ENCODE results near the gene CFAP46.
"Not testable (repeated sequence)": the region's sequence is repeated elsewhere in the genome, so short reads cannot be mapped to it uniquely, and the experiment has no call there.

CFAP46 gene

DNA sequence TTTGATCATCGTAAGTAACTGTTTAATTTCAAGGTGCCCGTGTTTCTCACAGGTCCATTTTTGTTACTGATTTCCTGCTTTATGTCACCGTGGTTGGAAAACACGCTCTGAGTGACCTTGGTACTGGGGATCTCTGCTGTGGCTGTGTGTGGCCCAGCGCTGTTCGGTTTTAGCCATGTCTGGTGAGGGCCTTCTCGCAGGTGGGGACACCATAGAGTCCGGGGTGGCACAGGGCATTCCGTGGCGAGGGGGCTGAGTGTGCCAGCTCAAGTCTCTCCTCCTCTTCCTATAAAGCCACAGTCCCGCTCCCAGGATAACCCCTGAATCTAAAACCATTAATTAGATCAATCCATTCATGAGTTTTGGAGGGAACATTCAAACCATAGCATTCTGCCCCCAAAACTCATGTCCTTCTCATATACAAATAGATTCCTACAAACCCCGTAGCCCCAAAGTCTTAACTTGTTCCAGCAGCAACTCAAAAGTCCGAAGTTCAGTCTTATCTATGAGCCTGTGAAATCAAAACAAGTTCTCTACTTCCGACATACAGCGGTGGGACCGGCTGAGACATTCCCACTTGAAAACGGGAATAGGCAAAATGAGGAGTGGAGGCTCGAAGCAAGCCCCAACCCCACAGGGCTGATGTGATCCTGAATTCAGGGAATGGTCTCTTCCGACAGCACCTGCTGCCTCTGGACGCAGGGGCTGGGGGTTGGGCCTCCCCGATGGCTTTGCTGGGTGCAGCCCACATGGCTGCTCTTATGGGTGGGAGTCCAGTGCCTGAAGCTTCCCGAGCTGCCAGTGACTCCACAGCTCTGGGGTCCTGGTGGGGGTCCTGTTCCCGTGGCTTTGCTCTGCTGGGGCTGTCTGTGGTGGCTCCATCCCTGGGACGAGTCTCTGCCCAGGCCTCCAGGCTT lies 101.4 kb downstream of the CFAP46 start:
- DNase-seq = no peak

DNA sequence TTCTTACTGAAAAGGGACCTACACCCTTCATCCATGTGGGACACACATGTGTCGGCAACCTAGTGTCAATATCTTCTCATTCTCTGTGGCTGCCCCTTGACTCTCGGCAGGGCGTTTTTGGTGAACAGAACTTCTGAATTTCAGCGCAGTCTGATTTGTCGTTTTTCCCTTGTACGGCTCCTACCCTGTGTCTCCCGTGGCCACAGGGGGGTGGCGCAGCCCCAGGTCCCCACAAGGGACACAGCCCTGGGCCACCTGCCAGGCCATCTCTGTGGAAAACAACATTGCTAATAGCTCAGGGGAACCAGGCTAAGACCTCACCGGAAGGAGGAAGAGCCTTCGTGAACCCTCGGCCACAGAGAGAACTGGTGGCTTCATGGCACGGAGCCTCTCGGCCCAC lies 103.3 kb downstream of the CFAP46 start:
- no peak for DNase-seq

DNA sequence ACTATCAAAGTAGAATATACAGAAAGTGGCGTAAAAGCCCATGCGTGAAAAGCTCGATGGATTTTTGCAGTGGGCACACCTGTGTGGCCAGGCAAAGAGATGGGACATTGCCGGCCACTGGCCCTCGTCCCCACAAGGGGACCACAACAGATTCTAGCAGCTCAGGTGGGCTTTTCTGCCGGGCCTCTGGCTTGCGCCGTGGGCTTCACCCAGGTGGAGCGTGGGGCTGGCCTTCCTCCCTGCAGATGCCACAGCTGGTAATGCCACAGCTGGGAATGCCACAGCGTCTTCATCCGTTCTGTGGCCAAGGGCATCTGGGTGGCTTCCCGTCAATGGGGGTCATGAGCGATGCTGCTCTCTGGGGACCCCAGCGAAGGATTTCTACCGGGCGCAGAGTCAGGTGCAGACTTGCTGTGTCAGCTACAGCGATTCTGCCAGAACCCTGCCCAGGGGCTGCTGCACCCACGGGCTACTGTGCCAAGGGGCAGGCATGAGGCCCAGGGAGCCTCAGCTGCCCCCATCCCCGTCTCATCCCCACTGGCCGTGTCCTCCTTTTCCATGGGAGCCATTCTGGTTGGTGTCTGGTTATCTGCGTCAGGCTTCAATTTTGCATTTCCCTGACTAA lies 103.9 kb downstream of the CFAP46 start:
- no peak for DNase-seq

DNA sequence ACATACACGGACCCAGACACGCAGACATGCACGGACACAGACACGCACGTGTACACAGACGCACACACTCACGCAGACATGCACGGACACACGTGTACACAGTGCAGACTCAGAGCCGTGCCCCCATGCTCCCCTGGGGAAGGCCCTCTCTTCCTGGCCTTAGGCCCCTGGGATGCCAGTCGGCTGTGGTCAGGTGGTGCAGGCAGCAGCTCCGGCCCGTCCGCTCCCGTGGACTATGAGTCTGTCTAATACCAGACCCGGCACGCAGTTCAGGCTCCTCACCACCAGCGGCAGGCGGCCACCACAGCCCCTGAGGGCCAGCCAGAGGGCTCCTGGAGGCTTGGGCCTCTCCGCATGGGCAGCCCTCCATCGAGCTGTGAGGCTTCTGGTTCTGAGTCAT lies 104.5 kb downstream of the CFAP46 start:
- DNase-seq = no peak

DNA sequence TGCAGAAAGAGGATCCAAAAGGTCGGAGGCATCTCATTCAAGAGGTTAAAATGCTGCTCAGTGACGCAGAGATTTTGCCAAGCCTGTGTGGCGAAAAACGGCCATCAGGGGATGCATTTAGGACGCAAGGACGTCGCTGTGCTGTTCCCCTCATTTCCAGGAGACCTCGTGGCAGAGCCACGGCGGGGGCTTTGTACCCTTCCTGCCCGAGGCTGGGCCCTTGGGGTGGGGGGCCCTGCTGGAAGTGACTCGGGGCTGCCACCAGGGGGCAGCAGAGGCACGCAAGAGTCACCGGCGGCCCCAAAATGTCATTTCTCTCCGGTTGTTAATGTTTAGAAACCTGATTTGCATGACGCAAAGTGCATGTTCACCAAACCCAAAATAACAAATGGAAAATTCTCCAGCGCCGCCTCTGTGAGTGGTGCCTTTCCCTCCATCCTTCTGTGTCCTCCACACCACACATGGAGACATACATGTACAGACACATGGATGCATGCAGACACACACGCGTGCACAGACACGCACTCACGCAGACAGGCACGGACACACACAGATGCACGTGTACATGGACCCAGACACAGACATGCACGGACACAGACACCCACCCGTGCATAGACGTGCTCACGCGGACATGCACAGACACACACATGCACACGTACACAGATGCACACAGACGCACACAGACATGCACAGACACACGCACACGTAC lies 105.4 kb downstream of the CFAP46 start:
- peak; percentile 3 to 34 for DNase-seq

DNA sequence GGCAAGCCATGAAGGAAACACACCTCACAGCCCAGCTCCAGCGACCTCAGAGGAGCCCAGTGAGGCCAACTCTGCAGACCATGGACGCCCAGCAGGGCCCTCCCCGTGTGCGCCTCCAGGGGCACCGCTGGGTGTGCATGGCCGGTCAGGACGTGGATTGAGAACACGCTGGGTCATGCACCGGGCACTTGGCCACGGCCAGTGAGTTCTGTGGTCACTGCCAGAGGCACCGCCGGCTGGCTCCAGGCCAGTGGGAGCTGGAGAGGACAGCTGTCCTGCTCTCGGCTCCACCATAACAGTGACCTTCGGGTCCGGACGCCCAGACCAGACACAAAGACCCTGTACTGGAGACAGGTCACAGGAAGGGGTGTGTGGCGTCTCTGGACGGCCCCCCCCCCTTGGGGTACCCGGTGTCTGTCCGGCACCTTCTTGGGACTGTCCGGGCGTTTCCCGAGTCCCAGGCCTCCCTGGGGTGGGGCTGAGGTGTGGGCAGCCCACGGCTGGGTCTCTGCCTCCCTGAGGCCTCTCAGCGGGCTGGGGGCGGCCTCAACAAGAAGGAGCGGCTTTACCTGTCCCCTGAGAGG lies 106.0 kb downstream of the CFAP46 start:
- no peak for DNase-seq

DNA sequence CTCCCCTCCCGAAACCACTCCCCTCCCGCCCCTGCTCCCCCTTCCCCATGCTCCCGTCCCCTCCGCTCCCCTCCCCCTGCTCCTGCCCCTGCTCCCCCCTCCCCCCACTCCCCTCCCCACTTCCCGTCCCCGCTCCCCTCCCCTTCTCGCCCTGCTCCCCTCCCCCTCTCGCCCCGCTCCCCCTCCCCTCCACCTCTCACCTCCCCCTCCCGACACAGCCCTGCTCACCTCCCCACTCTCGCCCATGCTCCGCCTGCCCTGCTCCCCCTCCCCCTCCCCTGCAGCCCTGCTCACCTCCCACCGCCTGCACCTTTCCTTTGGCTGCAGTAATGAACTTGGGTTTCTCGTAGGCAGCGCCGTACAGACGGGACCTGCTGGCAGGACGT lies 106.5 kb downstream of the CFAP46 start:
- no peak for DNase-seq

DNA sequence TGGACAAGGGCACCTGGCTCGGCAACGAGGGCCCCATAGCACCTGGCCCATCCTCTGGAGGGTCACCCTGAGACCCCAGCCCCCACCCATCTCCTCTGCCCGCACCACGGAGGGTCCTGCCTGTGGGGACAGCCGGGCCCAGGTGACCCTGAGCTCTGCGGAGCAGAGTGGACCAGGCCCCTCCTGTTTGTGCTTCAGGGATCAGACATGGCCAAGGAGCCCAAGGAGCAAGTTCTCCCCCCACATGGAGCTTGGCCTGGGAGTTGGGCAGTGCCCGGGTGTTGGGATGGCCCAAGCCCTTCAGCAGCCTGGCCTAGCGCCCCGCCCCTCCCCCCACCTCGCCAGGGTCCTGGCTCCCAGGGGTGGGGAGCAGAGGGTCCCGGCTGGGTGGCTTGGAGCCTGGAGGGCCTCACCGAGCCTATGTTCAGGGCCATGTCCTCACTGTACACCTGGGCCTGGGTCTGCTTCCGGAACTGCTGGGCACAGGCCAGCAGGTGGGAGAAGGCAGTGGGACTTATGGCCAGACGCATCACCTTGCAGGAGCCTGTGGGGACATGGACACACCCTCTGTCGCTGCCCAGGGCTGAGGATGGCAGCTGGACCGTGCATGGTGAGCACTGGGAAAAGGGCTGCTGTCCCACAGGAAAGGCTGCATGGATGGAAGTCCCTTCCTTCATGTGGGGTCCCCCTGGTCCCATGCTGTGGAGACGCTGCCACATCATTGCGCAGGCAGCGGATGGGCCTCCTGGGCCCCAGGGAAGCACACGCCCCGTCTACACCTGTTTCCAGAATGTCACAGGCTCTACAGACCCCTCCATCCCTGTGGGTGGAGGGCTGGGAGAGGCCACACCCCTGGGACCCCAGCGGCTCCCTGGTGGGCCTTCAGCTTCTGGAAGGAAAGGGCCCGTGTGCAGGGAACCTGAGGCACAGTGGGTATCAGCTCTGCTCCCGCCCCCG lies 107.2 kb downstream of the CFAP46 start:
- DNase-seq = no peak

DNA sequence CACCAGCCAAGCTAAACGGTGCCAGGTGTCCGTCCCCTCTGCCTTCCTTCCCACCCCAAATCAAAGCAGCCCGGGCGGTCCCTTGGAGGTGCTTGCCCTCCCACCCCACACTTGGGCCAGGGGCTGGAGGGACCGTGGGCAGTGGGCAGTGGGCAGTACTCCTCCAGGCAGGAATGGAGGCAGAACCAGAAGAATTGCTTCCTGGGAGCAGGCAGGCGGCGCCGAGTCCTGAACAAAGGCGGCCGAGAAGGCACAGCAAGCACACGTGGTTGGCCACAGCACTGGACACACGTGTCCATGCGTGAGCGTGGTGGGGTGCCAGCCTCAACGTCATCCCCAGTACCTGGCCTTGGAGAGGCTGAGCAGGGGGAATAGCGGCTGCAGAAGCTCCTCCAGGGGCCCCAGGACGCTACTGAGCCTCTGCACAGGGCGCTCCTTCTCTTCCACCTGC lies 108.0 kb downstream of the CFAP46 start:
- DNase-seq = no peak

DNA sequence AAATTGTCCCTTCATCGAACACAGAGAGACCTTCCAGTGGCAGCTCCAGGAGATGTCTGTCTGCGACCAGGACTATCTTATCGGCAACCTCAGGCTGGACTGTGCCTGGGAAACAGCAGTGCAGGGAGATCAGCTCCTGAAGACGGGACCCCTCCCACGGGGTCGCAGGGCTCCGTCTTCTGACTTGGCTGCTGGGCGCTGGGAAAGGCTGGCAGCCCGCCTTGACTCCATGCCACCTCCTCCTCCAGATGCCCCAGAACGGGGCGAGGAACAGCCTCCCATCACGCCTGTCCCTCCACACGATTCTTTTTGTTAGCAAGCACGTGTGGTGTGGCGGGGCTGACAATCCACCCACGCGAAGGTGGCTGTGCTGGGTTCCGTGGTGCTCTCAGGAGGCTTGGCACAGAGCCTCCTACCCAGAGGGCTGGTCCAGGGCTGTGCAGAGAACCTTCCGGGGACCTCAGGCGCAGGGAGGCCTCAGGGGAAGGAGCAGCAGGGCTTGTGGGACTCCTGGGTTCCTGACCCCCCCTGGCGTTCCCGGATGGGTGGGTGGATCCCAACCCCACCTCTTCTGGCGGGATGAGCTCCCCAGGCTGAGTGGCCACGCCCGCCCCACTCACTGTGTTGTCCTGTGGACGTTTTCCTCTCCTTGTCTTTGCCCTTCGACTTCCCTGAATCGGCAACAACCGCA lies 108.8 kb downstream of the CFAP46 start:
- DNase-seq = no peak

DNA sequence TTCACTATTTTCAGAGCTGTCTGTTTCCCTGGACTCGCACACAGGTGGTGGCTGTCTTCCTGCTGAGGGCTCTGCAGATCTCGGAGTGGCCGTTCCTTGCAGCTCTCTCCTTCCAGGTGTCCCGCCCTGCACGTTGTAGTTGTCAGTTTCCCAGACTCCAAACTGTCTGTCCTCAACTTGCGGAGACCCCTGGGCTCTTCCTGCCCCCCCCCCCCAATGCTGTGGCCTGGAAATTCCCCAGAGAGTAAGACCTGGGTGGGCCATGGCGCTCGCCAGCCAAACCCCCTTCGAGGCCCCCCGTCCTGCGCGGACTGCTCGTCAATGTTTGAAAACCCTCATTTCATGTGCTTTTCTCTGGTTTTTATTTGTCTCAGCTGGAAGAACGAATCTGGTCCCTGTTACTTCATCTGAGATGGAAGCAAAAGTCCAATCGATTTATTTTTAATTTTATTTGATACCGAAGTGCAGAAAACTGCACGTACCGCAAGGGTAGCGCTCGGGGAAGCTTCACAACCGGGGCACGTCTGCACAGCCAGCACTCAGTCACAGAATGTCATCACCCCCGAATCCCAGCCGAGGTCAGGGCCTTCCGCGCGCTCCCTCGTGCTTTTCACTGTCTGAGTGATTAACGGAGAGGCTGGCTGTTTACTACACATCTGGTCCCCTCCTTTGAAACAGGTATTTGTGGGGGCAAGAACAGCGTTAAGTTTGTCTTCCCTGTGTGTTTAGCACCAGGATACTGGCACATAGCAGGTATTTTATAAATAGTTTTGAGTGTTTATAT lies 110.0 kb downstream of the CFAP46 start:
- no peak for DNase-seq

DNA sequence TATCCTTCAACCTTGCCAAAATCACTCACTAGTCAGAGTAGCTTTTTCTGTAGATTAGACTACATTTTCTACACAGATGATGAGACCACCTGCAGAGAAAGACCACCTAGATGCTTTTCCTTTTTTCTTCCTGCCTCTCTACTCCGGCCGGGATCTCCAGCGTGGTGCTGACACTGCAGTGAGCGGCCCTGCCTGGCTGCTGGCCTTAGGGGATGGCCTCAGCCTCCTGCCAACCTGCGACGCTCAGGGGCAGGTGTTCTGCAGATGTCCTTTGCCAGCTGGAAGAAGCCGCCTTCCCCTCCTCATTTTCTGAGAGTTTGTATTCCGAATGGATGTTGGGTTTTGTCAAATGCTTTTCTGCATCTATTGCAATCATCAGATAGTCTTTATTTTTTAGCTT lies 113.0 kb downstream of the CFAP46 start:
- no peak for DNase-seq

DNA sequence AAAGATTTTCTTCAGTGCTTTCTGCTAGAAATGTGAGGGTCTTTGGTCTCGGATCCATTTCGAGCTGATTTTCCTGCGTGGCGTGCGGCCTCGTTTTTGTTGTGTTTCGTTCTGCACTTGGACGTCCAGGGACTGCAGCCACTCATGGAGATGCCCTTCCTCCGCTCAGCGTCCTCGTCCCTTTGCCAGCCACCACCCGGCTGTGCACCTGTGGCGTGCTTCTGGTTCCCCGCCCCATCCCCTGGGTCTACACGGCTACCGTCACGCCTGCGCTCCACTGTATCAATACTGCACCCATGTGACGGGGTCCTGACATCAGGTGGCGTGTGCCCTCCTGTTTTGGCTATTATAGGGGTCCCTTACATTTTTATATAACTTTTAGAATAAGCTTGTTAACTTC lies 113.7 kb downstream of the CFAP46 start:
- no peak for DNase-seq

DNA sequence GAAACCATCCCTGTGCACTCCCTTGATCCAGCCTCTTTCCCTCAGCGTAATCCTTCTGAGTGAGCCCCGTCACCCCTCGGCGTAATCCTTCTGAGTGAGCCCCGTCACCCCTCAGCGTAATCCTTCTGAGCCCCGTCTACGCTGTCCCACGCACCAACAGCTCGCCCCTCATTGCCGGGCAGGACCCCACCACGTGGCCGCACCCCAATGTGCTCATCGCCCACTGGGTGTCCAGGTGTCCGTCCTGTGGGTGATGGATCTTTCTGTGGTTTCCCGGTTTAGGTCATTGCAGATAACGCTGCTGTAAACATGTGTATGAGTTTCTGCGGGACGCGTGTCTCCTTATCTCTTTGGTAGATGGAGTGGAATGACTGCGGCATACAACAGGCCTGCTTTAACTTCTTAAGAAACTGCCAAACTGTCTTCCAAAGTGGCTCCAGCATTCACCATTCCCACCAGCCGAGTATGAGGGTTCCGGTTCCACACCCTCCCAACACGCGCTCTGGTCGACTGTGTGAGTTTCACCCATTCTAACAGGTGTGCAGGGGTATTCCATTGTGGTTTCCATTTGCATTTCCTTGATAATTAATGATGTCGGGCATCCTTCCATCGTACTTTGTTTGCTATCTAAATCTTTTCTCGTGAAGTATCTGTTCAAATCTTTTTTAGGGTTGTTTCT lies 114.4 kb downstream of the CFAP46 start:
- no peak for DNase-seq

DNA sequence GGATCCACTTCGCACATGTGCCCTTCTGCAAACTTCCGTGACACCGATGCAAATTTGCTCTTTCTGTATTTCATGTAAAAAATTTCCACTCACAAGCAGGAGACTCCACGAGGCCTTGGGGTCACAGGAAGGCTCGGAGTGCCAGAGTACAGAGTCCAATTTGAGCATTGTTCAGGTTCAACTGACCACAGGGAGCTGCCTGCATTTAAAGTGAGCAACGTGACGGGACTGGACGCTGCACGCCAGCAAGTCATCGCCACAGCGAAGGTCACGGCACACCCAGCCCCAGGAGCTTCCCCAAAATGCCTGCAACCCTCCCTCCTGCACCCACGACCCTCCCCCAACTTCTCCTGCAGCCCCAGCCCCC lies 115.0 kb downstream of the CFAP46 start:
- DNase-seq = no peak

DNA sequence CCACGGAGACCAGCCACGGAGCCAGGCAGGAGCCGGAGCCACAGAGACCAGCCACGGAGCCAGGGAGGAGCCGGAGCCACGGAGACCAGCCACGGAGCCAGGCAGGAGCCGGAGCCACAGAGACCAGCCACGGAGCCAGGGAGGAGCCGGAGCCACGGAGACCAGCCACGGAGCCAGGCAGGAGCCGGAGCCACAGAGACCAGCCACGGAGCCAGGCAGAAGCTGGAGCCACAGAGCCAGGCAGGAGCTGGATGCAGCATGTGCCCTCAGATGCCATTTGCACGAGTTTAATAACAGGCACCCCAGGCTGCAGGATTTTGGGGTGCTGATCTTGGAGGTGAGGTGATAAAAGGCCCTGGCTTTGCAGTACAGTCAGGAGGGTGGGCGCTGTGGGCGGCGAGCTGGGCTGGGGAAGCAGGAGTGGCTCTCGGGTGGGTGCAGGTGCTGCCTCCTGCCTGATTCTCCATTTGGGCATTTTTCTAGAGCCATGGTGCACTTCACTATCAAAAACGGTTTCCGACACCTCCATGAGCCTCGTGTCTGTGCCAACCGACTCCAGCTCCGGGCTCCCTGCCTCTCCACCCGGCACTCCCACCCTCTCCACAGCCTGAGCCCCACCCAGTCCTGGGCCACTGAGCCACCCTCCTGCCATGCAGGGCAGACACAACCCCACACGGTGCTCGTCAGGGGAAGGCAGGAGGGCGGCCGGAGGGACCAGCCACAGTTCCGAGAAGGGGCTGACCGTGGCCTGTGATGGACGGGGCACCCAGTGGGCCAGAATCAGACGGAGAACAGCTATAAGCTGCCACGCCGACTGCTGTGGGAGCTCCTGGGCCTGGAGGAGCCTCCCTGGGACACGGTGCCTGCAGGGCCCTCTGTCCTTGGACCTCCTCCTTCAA lies 115.6 kb downstream of the CFAP46 start:
- DNase-seq = no peak

DNA sequence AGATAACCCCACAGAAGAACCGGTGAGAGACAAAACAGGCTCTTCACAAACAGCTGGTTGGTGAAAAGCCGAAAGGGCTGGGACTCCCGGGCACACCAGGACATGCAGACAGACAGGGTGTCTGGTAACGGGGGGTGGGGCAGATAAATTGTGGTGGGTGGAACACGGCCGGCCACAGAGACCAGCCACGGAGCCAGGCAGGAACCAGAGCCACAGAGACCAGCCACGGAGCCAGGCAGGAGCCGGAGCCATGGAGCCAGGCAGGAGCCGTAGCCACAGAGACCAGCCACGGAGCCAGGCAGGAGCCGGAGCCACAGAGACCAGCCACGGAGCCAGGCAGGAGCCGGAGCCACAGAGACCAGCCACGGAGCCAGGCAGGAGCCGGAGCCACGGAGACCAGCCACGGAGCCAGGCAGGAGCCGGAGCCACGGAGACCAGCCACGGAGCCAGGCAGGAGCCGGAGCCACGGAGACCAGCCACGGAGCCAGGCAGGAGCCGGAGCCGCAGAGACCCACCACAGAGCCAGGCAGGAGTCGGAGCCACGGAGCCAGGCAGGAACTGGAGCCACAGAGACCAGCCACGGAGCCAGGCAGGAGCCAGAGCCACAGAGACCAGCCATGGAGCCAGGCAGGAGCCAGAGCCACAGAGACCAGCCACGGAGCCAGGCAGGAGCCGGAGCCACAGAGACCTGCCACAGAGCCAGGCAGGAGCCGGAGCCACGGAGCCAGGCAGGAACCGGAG lies 116.4 kb downstream of the CFAP46 start:
- DNase-seq = not testable (repeated sequence)

DNA sequence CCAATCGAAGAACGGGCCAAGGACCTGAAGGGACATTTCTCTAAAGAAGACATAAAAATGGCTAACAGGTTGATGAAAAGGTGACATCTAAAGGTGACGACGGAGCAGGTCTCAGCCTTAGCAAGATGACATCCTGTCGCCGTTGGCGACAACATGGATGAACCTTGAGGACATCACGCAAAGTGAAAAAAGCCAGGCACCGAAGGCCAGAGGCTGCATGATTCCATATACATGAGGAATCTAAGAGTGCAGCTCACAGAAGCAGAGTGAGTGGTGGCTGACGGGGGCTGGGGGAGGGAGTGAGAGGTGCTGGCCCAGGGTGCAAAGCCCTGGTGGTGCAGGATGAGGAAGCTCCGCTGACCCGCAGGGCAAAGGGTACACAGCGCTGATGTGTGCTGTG lies 122.3 kb downstream of the CFAP46 start:
- no peak for DNase-seq

All from inflammatory macrophage treated with lipopolysaccharide for 1 hour (primary cell).